ENCODE measurements around the gene NYAP1.
"Not testable (repeated sequence)": the region's sequence is repeated elsewhere in the genome, so short reads cannot be mapped to it uniquely, and the experiment has no call there.

The NYAP1 gene

DNA sequence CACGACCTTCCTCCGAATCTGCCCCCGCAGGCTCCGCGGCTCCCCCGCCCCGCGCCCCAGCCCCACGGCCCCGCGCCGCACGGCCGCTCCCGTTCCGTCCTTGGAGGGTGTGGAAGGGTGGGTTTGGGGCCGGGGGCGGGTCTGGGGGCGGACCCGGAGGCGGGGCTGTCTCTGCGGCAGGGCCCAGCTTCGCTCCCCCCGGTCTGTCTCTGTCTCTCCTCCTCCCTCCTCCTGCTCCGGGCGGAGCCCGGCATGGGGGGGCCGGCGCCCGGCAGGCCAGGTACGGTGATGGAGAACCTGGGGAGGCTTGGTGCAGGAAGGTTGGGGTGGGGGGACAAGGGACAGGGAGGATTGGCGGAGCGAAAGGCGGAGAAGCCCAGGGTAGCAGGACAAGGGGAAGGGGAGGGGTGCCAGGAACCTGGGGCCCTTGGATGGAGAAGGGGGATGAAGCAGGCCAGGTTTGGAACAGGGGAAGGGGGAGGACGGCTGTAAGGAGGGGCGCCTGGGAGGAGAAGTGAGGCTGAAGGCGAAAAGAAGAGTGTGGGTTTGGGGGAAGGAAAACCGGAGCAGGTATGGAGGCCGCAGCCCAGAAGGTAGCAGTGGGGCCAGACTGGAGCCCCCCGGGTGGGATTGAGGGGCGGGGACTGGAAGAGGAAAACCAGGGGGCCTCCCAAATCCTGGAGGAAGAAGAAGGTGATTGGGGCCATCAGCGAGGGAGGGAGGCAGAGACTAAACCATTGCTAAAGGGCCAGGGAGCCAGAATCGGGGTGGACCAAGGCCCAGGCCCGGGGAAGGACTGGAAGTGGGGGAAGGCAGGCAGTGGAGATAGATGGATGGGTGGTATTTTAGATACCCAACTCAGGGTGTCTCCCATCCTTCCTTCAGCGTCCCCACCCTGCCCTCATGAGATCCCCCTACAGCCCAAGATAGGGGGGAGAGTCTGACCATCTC, at the start of gene NYAP1:
TSS of gene NYAP1 (plus strand) at position 206 of the 951 bp plus-strand sequence. CDS start 1,385 bp downstream, outside the sequence.
- peak; percentile 67 for DNase-seq

DNA sequence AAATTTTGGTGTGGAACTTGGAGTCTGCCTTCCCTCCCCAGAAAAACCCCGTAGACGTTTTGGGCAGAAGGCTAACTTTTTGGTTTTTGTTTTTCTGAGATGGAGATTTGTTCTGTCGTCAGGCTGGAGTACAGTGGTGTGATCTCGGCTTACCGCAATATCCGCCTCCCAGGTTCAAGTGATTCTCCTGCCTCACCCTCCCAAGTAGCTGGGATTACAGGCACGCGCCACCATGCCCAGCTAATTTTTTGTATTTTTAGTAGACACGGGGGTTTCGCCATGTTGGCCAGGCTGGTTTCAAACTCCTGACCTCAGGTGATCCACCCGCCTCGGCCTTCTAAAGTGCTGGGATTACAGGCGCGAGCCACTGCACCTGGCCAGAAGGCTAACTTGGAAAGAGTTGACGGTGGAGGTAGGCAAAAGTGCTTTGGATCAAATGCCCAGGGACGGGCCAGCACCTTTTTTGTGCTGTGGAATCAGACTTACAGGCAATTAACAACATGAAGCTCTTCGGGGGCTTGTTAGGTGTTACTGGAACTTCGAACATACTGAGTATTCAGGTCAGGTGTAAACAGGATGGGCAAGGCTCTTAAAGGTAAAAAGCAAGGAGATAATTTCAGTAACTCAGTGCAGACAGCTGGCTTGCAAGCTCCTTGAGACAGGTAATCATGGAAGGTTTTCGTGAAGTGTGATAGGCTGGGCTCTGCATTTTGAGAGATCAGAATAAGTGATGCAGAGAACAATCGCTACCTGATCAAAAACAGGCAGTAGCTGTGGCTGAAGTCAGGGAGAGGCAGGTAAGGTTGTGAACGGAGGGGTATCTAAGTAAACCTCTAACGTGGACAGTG, 49.2 kb upstream of the NYAP1 start:
- DNase-seq, result no peak

- DNase-seq, result no peak
Observed at GRCh38 chr7:100435401-100436304, 48.1 kb upstream of the NYAP1 start.

DNA sequence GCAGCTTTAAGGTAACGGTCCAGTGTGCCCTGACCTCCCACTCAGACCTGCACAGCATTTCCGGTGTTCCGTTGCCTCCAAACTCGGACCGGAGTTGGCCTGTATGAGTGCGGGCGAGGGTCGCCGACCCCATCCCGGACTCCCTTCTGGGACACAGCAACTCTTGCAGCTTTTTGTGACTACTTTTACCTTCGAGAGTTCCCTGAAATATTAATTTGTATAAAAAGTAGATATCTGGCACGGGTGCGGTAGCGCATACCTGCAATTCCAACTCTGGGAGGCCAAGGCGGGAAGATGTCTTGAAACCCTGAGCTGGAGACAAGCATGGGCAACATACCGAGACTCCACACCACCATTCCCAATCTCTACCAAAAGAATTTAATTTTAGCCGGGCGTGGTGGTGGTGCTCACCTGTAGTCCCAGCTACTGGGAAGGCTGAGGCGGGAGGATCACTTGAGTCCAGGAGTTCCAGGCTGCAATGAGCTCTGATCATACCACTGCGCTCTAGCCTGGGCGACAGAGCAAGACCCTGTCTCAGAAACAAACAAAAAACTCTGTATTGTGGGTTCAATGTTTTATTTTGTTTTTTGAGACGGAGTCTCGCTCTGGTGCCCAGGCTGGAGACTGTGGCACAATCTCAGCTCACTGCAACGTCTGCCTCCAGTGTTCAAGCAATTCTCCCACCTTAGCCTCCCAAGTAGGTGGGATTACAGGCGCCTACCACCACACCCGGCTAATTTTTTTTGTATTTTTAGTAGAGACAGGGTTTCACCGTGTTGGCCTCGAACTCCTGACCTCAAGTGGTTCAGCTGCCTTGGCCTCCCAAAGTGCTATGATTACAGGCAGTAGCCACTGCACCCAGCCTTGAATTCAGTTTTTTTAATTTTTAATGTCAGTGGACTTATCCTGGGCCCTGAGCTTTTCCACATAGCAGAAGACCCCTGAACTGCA, 46.3 kb upstream of the NYAP1 start:
- no peak for DNase-seq

- no peak for DNase-seq
Observed at GRCh38 chr7:100438172-100438571, 45.6 kb upstream of the NYAP1 start.

- DNase-seq, result not testable (repeated sequence)
Observed at GRCh38 chr7:100438731-100439130, 45.0 kb upstream of the NYAP1 start.

DNA sequence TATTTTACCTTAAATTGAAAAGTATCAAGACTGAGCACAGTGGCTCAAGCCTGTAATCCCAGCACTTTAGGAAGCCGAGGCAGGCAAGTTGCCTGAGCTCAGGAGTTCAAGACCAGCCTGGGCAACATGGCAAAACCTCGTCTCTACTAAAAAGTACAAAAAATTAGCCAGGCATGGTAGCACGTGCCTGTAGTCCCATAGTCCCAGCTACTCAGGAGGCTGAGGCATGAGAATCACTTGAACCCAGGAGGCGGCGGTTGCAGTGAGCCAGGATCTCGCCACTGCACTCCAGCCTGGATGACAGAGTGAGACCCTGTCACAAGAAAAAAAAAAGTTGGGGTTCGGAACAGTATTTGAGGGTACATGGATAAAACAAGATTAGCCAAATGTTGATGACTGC, 44.5 kb upstream of the NYAP1 start:
- DNase-seq, result not testable (repeated sequence)

- no peak for DNase-seq
Observed at GRCh38 chr7:100441641-100442535, 41.8 kb upstream of the NYAP1 start.

DNA sequence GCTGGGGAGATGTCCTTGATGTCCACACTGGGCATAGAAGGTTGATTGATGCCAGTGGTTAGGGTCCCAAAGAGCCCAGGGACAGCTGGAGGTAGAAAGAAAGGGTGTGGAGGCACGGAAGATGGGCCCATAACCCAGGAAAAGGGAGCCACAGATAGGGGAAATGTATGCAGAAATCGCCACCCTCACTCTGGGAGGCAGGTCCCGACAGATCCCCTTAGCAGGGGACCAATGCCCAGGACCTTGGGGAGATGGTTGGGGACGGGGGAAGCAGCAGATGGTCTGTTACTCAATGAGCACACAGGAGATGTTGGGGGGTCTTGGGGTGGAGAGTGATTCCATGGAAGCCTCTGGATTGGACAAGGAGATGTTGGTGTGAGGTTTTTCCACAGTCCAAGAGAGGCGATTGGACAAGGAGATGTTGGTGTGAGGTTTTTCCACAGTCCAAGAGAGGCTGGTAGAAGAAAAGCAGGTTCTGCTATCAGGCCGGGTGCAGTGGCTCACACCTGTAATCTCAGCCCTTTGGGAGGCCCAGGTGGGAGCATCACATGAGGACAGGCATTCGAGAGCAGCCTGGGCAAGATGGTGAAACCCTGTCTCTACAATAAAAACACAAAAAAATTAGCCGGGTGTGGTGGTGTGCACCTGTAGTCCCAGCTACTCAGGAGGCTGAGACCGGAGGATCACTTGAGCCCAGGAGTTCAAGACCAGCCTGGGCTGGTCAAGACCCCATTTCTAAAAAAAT, 40.5 kb upstream of the NYAP1 start:
- DNase-seq, result no peak

- peak; percentile 65 for DNase-seq
Observed at GRCh38 chr7:100444311-100445278, 39.1 kb upstream of the NYAP1 start.

DNA sequence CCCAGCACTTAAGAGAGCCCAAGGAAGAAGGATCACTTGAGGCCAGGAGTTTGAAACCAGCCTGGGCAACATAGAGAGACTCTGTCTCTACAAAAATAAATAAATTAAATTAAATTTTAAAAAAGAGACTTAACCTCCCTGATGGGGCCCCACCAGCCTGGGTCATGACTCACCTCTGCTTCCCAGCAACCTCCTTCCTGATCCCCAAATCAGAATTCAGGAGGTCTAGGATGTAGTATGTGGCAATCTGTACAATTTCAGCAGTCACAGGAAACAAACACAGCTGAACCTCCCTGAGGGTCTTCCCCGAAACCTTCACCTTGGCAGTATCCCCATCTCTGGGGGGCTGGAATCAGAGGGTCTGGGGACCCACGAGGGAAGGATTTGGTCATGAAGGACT, 37.7 kb upstream of the NYAP1 start:
- peak; percentile 66 for DNase-seq

- DNase-seq, result not testable (repeated sequence)
Observed at GRCh38 chr7:100447363-100447762, 36.4 kb upstream of the NYAP1 start.

- no peak for DNase-seq
Observed at GRCh38 chr7:100449190-100449795, 34.4 kb upstream of the NYAP1 start.

DNA sequence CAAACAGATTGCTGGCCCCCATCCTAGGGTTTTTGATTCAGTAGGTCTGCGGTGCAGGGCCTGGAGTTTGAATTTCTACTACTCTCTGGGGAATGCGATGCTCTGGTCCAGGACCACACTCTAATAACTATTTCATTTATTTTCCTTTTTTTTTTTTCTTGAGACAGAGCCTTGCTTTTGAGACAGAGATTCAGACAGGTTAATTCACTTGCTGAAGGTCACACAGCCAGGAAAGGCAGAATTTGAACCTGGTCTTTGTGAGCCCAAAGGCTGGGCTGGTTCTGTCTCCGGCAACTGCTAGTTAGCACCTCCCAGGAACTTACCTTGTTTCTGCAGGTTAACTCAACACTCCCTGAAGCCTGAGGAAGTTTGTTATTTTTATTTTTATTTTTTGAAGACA, 31.2 kb upstream of the NYAP1 start:
- no peak for DNase-seq

DNA sequence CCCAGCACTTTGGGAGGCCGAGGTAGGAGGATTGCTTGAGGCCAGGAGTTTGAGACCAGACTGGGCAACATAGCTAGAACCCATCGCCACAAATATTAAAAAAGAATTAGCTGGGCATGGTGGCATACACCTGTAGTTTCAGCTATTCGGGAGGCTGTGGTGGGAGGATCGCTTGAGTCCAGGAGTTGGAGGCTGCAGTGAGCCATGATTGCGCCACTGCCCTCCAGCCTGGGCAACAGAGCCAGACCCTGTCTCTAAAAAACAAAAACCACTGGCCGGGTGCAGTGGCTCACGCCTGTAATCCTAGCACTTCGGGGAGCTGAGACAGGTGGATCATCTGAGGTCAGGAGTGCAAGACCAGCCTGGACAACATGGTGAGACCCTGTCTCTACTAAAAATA, 29.9 kb upstream of the NYAP1 start:
- not testable (repeated sequence) for DNase-seq

GRCh38 chr7:100455206-100455605, 28.5 kb upstream of the NYAP1 start:
- no peak for DNase-seq

DNA sequence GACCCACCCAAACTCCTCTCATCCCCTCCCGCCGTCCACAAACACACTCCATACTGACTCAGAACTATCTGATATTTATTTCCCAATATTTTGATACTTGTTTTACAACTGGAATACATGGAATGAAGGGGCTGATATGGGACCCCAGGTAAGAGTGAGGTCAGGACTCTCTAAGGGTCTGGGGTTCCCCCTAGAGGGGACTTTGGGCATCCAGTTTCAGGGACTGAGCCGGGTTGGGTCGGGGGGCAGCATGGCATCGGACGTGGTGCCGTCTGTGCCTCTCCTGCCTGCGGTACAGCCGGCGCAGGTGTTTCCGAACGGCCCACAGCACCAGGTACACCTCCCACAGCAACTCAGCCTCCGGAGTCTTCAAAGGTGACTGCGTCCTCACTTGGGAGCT, 27.2 kb upstream of the NYAP1 start:
- DNase-seq, result no peak

- DNase-seq, result no peak
Observed at GRCh38 chr7:100457033-100457432, 26.7 kb upstream of the NYAP1 start.

Data from fibroblast of skin of right biceps (primary cell).